HL-60 (cell line): Measurements from ENCODE around the gene HOXB7.

Experiments used
- GABPA ChIP-seq: IDR thresholded peaks from 2 replicates; pipeline ENCODE4 v1.6.1; 2012; ENCODE audit warnings: low read depth
- POLR2AphosphoS5 ChIP-seq: IDR thresholded peaks from 2 replicates; pipeline ENCODE4 v1.6.1; 2012; ENCODE audit warnings: low read depth
- SPI1 ChIP-seq: IDR thresholded peaks from 2 replicates; pipeline ENCODE4 v1.6.1; 2012; ENCODE audit warnings: low read depth, mild to moderate bottlenecking, borderline replicate concordance
- TF ChIP-seq, protein P1 (sequence below): IDR thresholded peaks from one replicate; pipeline ENCODE4 v1.5.1; 2011; ENCODE audit warnings: low read length, control low read depth, inconsistent platforms; ENCODE audit not compliant: insufficient read depth

DNA sequence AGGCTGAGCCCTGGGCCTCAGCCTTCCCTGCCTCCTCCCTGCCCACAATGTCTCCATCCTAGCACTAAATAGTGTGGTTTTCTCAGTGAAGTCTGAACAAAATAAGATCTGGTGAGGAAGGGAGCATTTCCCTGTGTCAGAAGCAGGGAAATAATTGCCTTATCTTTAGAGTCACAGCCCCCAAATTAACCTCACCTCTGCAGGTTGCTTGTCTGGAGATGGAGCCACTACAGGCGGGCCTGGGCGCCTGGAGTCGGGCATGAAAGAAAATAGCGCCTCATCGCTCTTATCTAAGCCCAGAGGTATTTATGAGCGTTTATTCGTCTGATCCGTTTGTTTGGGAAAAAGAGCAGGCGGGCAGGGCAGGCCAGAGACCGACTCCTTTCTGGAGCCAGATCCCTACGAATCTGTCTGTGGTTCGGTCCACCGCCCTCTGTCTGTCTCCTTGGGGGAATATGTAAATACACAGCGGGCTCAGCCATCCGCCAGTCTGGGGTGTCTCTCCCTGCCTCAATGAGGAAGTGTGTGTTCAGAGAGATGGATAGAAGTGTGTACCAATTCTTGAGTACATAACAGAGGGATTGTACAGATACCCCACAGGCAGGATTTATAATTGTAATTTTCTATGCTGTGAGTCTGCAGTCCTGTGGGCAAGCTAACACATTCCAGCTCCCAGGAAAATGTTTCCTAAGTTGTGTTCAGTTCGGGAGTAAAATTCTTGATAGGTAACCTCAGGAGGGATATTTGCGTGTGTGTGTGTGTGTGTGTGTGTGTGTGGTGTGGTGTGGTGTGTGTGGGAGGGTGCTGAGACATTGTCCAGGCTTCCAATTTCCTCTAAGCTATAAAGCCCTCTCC, 10.3 kb downstream of the HOXB7 start:
- TF ChIP-seq, protein P1, sequence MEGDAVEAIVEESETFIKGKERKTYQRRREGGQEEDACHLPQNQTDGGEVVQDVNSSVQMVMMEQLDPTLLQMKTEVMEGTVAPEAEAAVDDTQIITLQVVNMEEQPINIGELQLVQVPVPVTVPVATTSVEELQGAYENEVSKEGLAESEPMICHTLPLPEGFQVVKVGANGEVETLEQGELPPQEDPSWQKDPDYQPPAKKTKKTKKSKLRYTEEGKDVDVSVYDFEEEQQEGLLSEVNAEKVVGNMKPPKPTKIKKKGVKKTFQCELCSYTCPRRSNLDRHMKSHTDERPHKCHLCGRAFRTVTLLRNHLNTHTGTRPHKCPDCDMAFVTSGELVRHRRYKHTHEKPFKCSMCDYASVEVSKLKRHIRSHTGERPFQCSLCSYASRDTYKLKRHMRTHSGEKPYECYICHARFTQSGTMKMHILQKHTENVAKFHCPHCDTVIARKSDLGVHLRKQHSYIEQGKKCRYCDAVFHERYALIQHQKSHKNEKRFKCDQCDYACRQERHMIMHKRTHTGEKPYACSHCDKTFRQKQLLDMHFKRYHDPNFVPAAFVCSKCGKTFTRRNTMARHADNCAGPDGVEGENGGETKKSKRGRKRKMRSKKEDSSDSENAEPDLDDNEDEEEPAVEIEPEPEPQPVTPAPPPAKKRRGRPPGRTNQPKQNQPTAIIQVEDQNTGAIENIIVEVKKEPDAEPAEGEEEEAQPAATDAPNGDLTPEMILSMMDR = no peak
- no peak for TF ChIP-seq GABPA
- no peak for TF ChIP-seq POLR2AphosphoS5
- TF ChIP-seq SPI1 = no peak; the same call in 1 of the 2 replicates
